HepG2 (cell line): ENCODE results near the gene USP17L26. TPM values are rescaled to one million over a fixed set of nuclear protein-coding genes. Genes with fewer than 3 reads are reported as not detected.
"Not testable (repeated sequence)": the region's sequence is repeated elsewhere in the genome, so short reads cannot be mapped to it uniquely, and the experiment has no call there.

Source experiments
- ATAC-seq: fragments of 200-7000 bp; cut with Tn5 transposase; 3 replicates; pipeline ENCODE4 v1.9.1; 2020; ENCODE audit warnings: mild to moderate bottlenecking, moderate library complexity
- BruUV-seq: library from RNA; stranded (reverse); fragments of 400-500 nt; replicated peaks from 2 replicates; lab custom pipeline; 2021; lab: Mats Ljungman, UMichigan
- CTCF ChIA-PET: fragments of 300-600 bp; formaldehyde crosslinking; extraction: SDS; loops from one replicate; lab custom pipeline; 2021; ENCODE audit warnings: low total read pairs, inconsistent platforms, low intra/inter-chr PET ratio; lab: Yijun Ruan, JAX
- POLR2A ChIA-PET: fragments of 350-600 bp; sonication (Branson Sonifier 250); formaldehyde crosslinking; loops from one replicate; lab custom pipeline; 2020; ENCODE audit warnings: antibody characterized with exemption, inconsistent platforms; lab: Yijun Ruan, JAX
- DNase-seq: peaks from one replicate; pipeline ENCODE4 v3.0.0-alpha.2; 2015; ENCODE audit warnings: low spot score
- FAIRE-seq: peaks from 3 replicates; lab custom pipeline; 2011; peaks lifted over from hg19 to GRCh38; lab: Jason Lieb, UNC
- H2AFZ ChIP-seq: one replicate; pipeline ENCODE4 v1.6.1; 2011; ENCODE audit warnings: low read length, inconsistent platforms
- H3K27ac ChIP-seq: fragments of 300-600 bp; 3 replicates; pipeline ENCODE4 v1.8.0; 2011; ENCODE audit warnings: mixed run types, mild to moderate bottlenecking, mixed read lengths, low read length, inconsistent platforms; ENCODE audit not compliant: insufficient read depth; ENCODE audit errors: extremely low read length
- H3K27me3 ChIP-seq, 2 experiments: fragments of 200-600 bp in 1 of 2; 2 replicates in 1 of 2; 3 replicates in 1 of 2; pipeline versions ENCODE4 v1.6.0 to v1.8.0; 2011; ENCODE audit warnings: low read length in 2 of 2, mild to moderate bottlenecking in 2 of 2, moderate library complexity in 2 of 2, inconsistent platforms in 1 of 2; ENCODE audit not compliant: insufficient read depth in 2 of 2, control insufficient read depth in 1 of 2
- H3K36me3 ChIP-seq, 2 experiments: fragments of 200-600 bp in 1 of 2; replicated peaks in 1 of 2; 2 replicates in 1 of 2; 3 replicates in 1 of 2; pipeline versions ENCODE4 v1.5.1 to v1.8.0; 2011; ENCODE audit warnings: low read length in 2 of 2, inconsistent platforms in 1 of 2; ENCODE audit not compliant: insufficient read depth in 2 of 2, control insufficient read depth in 1 of 2
- H3K4me1 ChIP-seq: 2 replicates; pipeline ENCODE4 v1.5.1; 2012; ENCODE audit warnings: low read length, inconsistent platforms; ENCODE audit not compliant: insufficient read depth
- H3K4me2 ChIP-seq: 2 replicates; pipeline ENCODE4 v1.6.0; 2011; ENCODE audit warnings: low read depth, low read length, inconsistent platforms
- H3K4me3 ChIP-seq, 3 experiments: fragments of 200-600 bp in 1 of 3; sonication (generic), shearing (Covaris generic) in 1 of 3; replicated peaks in 1 of 3; 2 replicates each; pipeline ENCODE4 v1.5.1; 2011 to 2016; ENCODE audit warnings: low read length in 3 of 3, inconsistent platforms in 2 of 3, low read depth in 2 of 3, mild to moderate bottlenecking in 2 of 3, control low read depth in 1 of 3, mixed read lengths in 1 of 3; ENCODE audit not compliant: insufficient read depth in 1 of 3
- H3K79me2 ChIP-seq: one replicate; pipeline ENCODE4 v1.6.1; 2011; ENCODE audit warnings: low read length, inconsistent platforms; ENCODE audit not compliant: insufficient read depth
- H3K9ac ChIP-seq: 2 replicates; pipeline ENCODE4 v1.6.0; 2011; ENCODE audit warnings: mild to moderate bottlenecking, low read depth, low read length, inconsistent platforms; ENCODE audit not compliant: insufficient read depth
- H3K9me3 ChIP-seq: 2 replicates; pipeline ENCODE4 v1.5.1; 2012; ENCODE audit warnings: mild to moderate bottlenecking, low read length
- H4K20me1 ChIP-seq: 2 replicates; pipeline ENCODE4 v1.6.0; 2011; ENCODE audit warnings: inconsistent platforms, mild to moderate bottlenecking, low read length, moderate library complexity; ENCODE audit not compliant: insufficient read depth
- GABPB1 ChIP-seq: IDR thresholded peaks from 2 replicates; pipeline ENCODE4 v1.6.1; 2016; ENCODE audit warnings: mild to moderate bottlenecking, missing genetic modification reagents, moderate library complexity, missing compliant biosample characterization
- KDM2A ChIP-seq: sonication (generic); formaldehyde crosslinking; IDR thresholded peaks from 2 replicates; pipeline ENCODE4 v1.4.0; 2020; ENCODE audit warnings: low read depth, missing genetic modification reagents, borderline replicate concordance
- RAD21 ChIP-seq: fragments of 450-650 bp; formaldehyde crosslinking; IDR thresholded peaks from 2 replicates; pipeline ENCODE4 v1.5.0; 2020; ENCODE audit warnings: mild to moderate bottlenecking
- STAG1 ChIP-seq: sonication (generic); formaldehyde crosslinking; IDR thresholded peaks from 2 replicates; pipeline ENCODE4 v1.4.0; 2020; ENCODE audit warnings: missing genetic modification reagents
- WGBS: methylation state at CpG from one replicate; pipeline ENCODE4 v1.1.6; 2017; ENCODE audit warnings: low lambda C conversion rate; 5-methylcytosine and 5-hydroxymethylcytosine counted together
- in situ Hi-C: cut with HindIII; loops from 2 replicates; pipeline ENCODE4 v1.10.0; 2017; ENCODE audit warnings: low pct_unique_long_range_greater_than_20kb; ENCODE audit not compliant: extremely low pct_ligation_motif_present
- intact Hi-C: fragments of 100-400 bp; cut with micrococcal nuclease; formaldehyde crosslinking; loops from one replicate; pipeline ENCODE4 v1.10.0; 2022; ENCODE audit not compliant: unreplicated experiment
- polyA plus RNA-seq, 8 experiments: library from polyadenylated mRNA; depleted of rRNA in 3 of 8; stranded (reverse) in 7 of 8; unstranded in 1 of 8; fragments of >200 nt; fragmentation: Illumina TruSeq in 4 of 8; extraction: Trizol in 4 of 8; gene quantifications; 2 replicates each; pipeline versions ENCODE4 v1.2.1 to v1.2.3, GENCODE V29; 2011 to 2016; ENCODE audit warnings: low read depth in 4 of 8, missing spikeins in 1 of 8, mixed read lengths in 1 of 8; ENCODE audit not compliant: insufficient read depth in 1 of 8
- total RNA-seq, 5 experiments: library from RNA; depleted of rRNA; stranded (reverse); fragments of >200 nt; fragmentation: Illumina TruSeq; extraction: Trizol; gene quantifications; 2 replicates each; pipeline ENCODE4 v1.2.3, GENCODE V29; 2016; ENCODE audit warnings: low read depth in 1 of 5
- TF ChIP-seq, protein P1 (sequence below): sonication (generic); formaldehyde crosslinking; IDR thresholded peaks from 2 replicates; pipeline ENCODE4 v1.5.0; 2020; ENCODE audit warnings: mild to moderate bottlenecking, missing genetic modification reagents, moderate library complexity
- TF ChIP-seq, protein P2 (sequence below): sonication (generic); formaldehyde crosslinking; IDR thresholded peaks from 2 replicates; pipeline ENCODE4 v1.4.0; 2020; ENCODE audit warnings: missing genetic modification reagents
- TF ChIP-seq, protein P3 (sequence below): sonication (generic); formaldehyde crosslinking; IDR thresholded peaks from 2 replicates; pipeline ENCODE4 v1.5.1; 2020; ENCODE audit warnings: mild to moderate bottlenecking, missing genetic modification reagents, moderate library complexity

Gene USP17L26
- total and polyA plus RNA-seq, 2 of the 13 experiments (the other 11 are each of a cell fraction or from before 2014, with no cell fraction given) = not detected

DNA sequence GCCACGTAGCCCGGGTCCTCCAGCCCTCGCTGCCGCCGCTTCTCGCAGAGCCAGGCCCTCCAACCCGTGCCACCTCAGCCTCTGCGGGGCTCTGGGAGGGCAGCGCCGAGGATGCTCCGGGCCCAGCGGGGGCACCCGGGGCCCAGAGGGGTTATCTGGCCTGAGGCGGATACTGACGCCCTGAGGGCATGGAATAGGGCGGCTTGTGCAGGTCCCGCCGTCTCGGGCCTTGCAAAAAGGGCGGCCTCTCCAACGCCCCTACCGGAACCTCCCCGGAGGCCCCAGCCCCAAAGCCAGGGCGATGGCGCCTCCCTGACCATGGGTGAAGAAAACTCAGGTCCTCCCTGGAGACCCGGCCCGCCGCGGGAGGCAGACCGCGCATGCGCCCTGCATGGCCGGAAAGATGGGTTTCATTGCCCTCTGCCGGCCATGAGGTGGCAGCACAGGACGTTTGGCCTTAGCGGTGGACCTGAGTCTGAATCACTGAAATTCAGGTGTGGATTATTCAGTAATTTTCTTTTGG lies 46.6 kb downstream of the USP17L26 start:
- intact Hi-C loops, in situ Hi-C loops, DNase-seq, H3K36me3 ChIP-seq, POLR2A ChIA-PET, H4K20me1 ChIP-seq, H3K9me3 ChIP-seq, FAIRE-seq, H3K27me3 ChIP-seq, CTCF ChIA-PET, H3K79me2 ChIP-seq, H3K4me1 ChIP-seq, H3K9ac ChIP-seq, BruUV-seq, H2AFZ ChIP-seq, H3K27ac ChIP-seq: not testable (repeated sequence)
- TF ChIP-seq KDM2A (CRISPR knock-in tag) = peak; percentile 26; the same call in 1 of the 2 replicates
- TF ChIP-seq, protein P1, sequence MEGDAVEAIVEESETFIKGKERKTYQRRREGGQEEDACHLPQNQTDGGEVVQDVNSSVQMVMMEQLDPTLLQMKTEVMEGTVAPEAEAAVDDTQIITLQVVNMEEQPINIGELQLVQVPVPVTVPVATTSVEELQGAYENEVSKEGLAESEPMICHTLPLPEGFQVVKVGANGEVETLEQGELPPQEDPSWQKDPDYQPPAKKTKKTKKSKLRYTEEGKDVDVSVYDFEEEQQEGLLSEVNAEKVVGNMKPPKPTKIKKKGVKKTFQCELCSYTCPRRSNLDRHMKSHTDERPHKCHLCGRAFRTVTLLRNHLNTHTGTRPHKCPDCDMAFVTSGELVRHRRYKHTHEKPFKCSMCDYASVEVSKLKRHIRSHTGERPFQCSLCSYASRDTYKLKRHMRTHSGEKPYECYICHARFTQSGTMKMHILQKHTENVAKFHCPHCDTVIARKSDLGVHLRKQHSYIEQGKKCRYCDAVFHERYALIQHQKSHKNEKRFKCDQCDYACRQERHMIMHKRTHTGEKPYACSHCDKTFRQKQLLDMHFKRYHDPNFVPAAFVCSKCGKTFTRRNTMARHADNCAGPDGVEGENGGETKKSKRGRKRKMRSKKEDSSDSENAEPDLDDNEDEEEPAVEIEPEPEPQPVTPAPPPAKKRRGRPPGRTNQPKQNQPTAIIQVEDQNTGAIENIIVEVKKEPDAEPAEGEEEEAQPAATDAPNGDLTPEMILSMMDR (CRISPR knock-in tag) = peak; percentile 51
- TF ChIP-seq RAD21 (CRISPR knock-in tag) = peak; percentile 38; the same call in 1 of the 2 replicates
- TF ChIP-seq, protein P2, sequence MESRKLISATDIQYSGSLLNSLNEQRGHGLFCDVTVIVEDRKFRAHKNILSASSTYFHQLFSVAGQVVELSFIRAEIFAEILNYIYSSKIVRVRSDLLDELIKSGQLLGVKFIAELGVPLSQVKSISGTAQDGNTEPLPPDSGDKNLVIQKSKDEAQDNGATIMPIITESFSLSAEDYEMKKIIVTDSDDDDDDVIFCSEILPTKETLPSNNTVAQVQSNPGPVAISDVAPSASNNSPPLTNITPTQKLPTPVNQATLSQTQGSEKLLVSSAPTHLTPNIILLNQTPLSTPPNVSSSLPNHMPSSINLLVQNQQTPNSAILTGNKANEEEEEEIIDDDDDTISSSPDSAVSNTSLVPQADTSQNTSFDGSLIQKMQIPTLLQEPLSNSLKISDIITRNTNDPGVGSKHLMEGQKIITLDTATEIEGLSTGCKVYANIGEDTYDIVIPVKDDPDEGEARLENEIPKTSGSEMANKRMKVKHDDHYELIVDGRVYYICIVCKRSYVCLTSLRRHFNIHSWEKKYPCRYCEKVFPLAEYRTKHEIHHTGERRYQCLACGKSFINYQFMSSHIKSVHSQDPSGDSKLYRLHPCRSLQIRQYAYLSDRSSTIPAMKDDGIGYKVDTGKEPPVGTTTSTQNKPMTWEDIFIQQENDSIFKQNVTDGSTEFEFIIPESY = peak; percentile 43; the same call in 1 of the 2 replicates
- TF ChIP-seq GABPB1 (CRISPR knock-in tag) = peak; percentile 82
- TF ChIP-seq, protein P3, sequence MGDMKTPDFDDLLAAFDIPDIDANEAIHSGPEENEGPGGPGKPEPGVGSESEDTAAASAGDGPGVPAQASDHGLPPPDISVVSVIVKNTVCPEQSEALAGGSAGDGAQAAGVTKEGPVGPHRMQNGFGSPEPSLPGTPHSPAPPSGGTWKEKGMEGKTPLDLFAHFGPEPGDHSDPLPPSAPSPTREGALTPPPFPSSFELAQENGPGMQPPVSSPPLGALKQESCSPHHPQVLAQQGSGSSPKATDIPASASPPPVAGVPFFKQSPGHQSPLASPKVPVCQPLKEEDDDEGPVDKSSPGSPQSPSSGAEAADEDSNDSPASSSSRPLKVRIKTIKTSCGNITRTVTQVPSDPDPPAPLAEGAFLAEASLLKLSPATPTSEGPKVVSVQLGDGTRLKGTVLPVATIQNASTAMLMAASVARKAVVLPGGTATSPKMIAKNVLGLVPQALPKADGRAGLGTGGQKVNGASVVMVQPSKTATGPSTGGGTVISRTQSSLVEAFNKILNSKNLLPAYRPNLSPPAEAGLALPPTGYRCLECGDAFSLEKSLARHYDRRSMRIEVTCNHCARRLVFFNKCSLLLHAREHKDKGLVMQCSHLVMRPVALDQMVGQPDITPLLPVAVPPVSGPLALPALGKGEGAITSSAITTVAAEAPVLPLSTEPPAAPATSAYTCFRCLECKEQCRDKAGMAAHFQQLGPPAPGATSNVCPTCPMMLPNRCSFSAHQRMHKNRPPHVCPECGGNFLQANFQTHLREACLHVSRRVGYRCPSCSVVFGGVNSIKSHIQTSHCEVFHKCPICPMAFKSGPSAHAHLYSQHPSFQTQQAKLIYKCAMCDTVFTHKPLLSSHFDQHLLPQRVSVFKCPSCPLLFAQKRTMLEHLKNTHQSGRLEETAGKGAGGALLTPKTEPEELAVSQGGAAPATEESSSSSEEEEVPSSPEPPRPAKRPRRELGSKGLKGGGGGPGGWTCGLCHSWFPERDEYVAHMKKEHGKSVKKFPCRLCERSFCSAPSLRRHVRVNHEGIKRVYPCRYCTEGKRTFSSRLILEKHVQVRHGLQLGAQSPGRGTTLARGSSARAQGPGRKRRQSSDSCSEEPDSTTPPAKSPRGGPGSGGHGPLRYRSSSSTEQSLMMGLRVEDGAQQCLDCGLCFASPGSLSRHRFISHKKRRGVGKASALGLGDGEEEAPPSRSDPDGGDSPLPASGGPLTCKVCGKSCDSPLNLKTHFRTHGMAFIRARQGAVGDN (CRISPR knock-in tag) = peak; percentile 19; the same call in 1 of the 2 replicates
- TF ChIP-seq STAG1 (CRISPR knock-in tag) = peak; percentile 55
- Histone ChIP-seq H3K4me3 (peak overlapping the region in 1 of 3 experiments; percentile 35; a peak in 1 of 6 replicates), H3K4me2 (peak overlapping the region; percentile 55; the same call in 1 of the 2 replicates)
- peak; percentile 50; the same call in 2 of the 3 replicates for ATAC-seq
- WGBS = 27% methylated on average over 19 of the region's 36 CpGs
